Lung (tissue), 12 donors: ENCODE measurements around the gene PTPRN2. TPM values are rescaled to one million over a fixed set of nuclear protein-coding genes. Genes with fewer than 3 reads are reported as not detected.

Experiments used
- ATAC-seq: fragments of 200-7000 bp; cut with Tn5 transposase; one replicate; pipeline ENCODE4 v1.9.1; 2020; ENCODE audit warnings: moderate number of reproducible peaks; ENCODE audit not compliant: insufficient read depth, low FRiP score
- DNase-seq, 3 donors: peaks; one replicate each; pipeline ENCODE4 v3.0.0-alpha.2; 2013 to 2017
- H3K27ac ChIP-seq, 2 donors: one replicate each; pipeline ENCODE4 v1.5.1; 2013; ENCODE audit warnings: mild to moderate bottlenecking in 2 of 2, moderate library complexity in 2 of 2, control low read depth in 1 of 2, inconsistent platforms in 1 of 2, low read depth in 1 of 2, low read length in 1 of 2
- H3K27me3 ChIP-seq, 3 donors: one replicate each; pipeline ENCODE4 v1.5.1; 2013; ENCODE audit warnings: low read length in 2 of 3; ENCODE audit not compliant: control insufficient read depth in 3 of 3, insufficient read depth in 3 of 3
- H3K36me3 ChIP-seq, 4 donors: one replicate each; pipeline ENCODE4 v1.5.1; 2013; ENCODE audit warnings: low read length in 4 of 4, mild to moderate bottlenecking in 1 of 4, moderate library complexity in 1 of 4; ENCODE audit not compliant: control insufficient read depth in 4 of 4, insufficient read depth in 4 of 4
- H3K4me1 ChIP-seq, 5 donors: one replicate each; pipeline ENCODE4 v1.5.1; 2013; ENCODE audit warnings: low read length in 5 of 5, mild to moderate bottlenecking in 2 of 5, moderate library complexity in 1 of 5; ENCODE audit not compliant: control insufficient read depth in 5 of 5, insufficient read depth in 5 of 5
- H3K4me3 ChIP-seq: one replicate; pipeline ENCODE4 v1.5.1; 2013; ENCODE audit warnings: mild to moderate bottlenecking, control low read depth, moderate library complexity
- H3K9ac ChIP-seq, 2 donors: one replicate each; pipeline ENCODE4 v1.5.1; 2013; ENCODE audit warnings: low read length in 2 of 2, control low read depth in 1 of 2; ENCODE audit not compliant: insufficient read depth in 1 of 2
- H3K9me3 ChIP-seq, 4 donors: one replicate each; pipeline ENCODE4 v1.5.1; 2013; ENCODE audit warnings: low read length in 3 of 4, mild to moderate bottlenecking in 1 of 4, moderate library complexity in 1 of 4; ENCODE audit not compliant: control insufficient read depth in 4 of 4, insufficient read depth in 3 of 4
- CTCF ChIP-seq: IDR thresholded peaks from 2 replicates; pipeline ENCODE4 v1.5.1; 2012; ENCODE audit warnings: mild to moderate bottlenecking; ENCODE audit errors: control extremely low read depth, extremely low read depth
- WGBS, 2 donors: extraction: QIAGEN DNeasy Blood & Tissue Kit; methylation state at CpG; one replicate each; pipeline ENCODE4 v1.1.7; 2013; 5-methylcytosine and 5-hydroxymethylcytosine counted together
- polyA plus RNA-seq, 2 donors: library from polyadenylated mRNA; stranded (reverse); fragments of 200-250 nt; gene quantifications; one replicate each; pipeline ENCODE4 v1.2.1, GENCODE V29; 2013
- total RNA-seq, 2 donors: library from RNA; depleted of rRNA in 1 of 2; stranded (reverse); fragments of >200 nt in 1 of 2; gene quantifications; one replicate each; pipeline ENCODE4 v1.2.1, GENCODE V29; 2014 to 2021
- donor health status: control.
- donor health status: control.
- donor health status: Bipolar disorder and iron deficiency.
- donor health status: healthy.
- donor health status: DM: yes; HTN: yes; CAD: no.

Gene PTPRN2
- total and polyA plus RNA-seq, 4 donors: 2.1 to 7.4 (median 4.4) TPM

- no peak for ATAC-seq
- WGBS, 2 donors: 88 to 94% methylated on average over 29 of the region's 29 CpGs
Measured at GRCh38 chr7:157843336-157844140, 744.1 kb downstream of the PTPRN2 start.

GRCh38 chr7:157841773-157842370 lies 745.8 kb downstream of the PTPRN2 start:
- no peak for TF ChIP-seq CTCF
- Histone ChIP-seq H3K27ac (no peak overlapping the region), H3K9ac (no peak overlapping the region), H3K4me3 (no peak overlapping the region), H3K27me3 (no peaks in the 10 kb centered on the region), H3K4me1 (no peaks in the 10 kb centered on the region), H3K9me3 (peaks cover 0 to 3% (median 0%) of the 10 kb centered on the region in 4 donors), H3K36me3 (no peaks in the 10 kb centered on the region)
- DNase-seq (no peak), ATAC-seq (no peak)
- WGBS, 2 donors: 74 to 83% methylated on average over 14 of the region's 14 CpGs

More at GRCh38 chr7:157843336-157844140, 744.1 kb downstream of the PTPRN2 start:
- TF ChIP-seq CTCF: no peak
- no peak for DNase-seq
- Histone ChIP-seq H3K27ac (no peak overlapping the region), H3K9ac (no peak overlapping the region), H3K4me3 (no peak overlapping the region), H3K9me3 (peaks cover 0 to 3% (median 0%) of the 10 kb centered on the region in 4 donors), H3K4me1 (no peaks in the 10 kb centered on the region), H3K27me3 (no peaks in the 10 kb centered on the region), H3K36me3 (no peaks in the 10 kb centered on the region)

- Histone ChIP-seq H3K27ac (no peak overlapping the region), H3K36me3 (no peaks in the 10 kb centered on the region), H3K4me3 (no peak overlapping the region), H3K4me1 (no peaks in the 10 kb centered on the region), H3K9ac (no peak overlapping the region), H3K9me3 (peaks cover 0 to 3% (median 0%) of the 10 kb centered on the region in 4 donors), H3K27me3 (no peaks in the 10 kb centered on the region)
- TF ChIP-seq CTCF: no peak
- DNase-seq (no peak), ATAC-seq (no peak)
- WGBS, 2 donors: 69 to 81% methylated on average over 24 to 25 of the region's 25 CpGs
Measured at GRCh38 chr7:157840914-157841772, 746.5 kb downstream of the PTPRN2 start.
